Thoracic aorta (tissue), 2 donors: Measurements from ENCODE around the gene NRXN2. TPM values are rescaled to one million over a fixed set of nuclear protein-coding genes. Genes with fewer than 3 reads are reported as not detected.
"Not testable (repeated sequence)": the region's sequence is repeated elsewhere in the genome, so short reads cannot be mapped to it uniquely, and the experiment has no call there.

Experiments
- ATAC-seq: fragments of 150-250 bp; one replicate; pipeline ENCODE4 v1.8.0; 2017; ENCODE audit warnings: low read depth; ENCODE audit not compliant: insufficient number of reproducible peaks, low FRiP score
- DNase-seq: peaks from one replicate; pipeline ENCODE4 v3.0.0-alpha.2; 2020; ENCODE audit warnings: low spot score
- H3K27ac ChIP-seq, 2 donors: fragments of 200-600 bp; sonication (generic); 1 replicate in 1 of 2; 2 replicates in 1 of 2; pipeline ENCODE4 v1.5.1; 2016; ENCODE audit warnings: mild to moderate bottlenecking in 2 of 2, moderate library complexity in 2 of 2
- H3K27me3 ChIP-seq: fragments of 200-600 bp; sonication (generic); replicated peaks from 2 replicates; pipeline ENCODE4 v1.6.0; 2016; ENCODE audit warnings: mild to moderate bottlenecking; ENCODE audit not compliant: insufficient read depth
- H3K36me3 ChIP-seq: fragments of 200-600 bp; sonication (generic); one replicate; pipeline ENCODE4 v1.5.1; 2016
- H3K4me1 ChIP-seq, 2 donors: fragments of 200-600 bp; sonication (generic); 1 replicate in 1 of 2; 2 replicates in 1 of 2; pipeline versions ENCODE4 v1.5.1 to v1.6.0; 2016; ENCODE audit warnings: low read depth in 2 of 2, mild to moderate bottlenecking in 1 of 2; ENCODE audit not compliant: control insufficient read depth in 1 of 2
- H3K4me3 ChIP-seq: fragments of 200-600 bp; sonication (generic); 2 replicates; pipeline ENCODE4 v1.5.1; 2016; ENCODE audit warnings: mild to moderate bottlenecking
- H3K9me3 ChIP-seq: fragments of 200-600 bp; sonication (generic); 2 replicates; pipeline ENCODE4 v1.5.1; 2016
- total RNA-seq, 2 donors: library from RNA; depleted of rRNA; stranded (reverse); fragments of >200 nt; gene quantifications; one replicate each; pipeline versions ENCODE4 v1.1.0 to v1.2.3, GENCODE V29; 2016
- TF ChIP-seq, protein P1 (sequence below): fragments of 200-600 bp; sonication (generic); IDR thresholded peaks from one replicate; pipeline ENCODE4 v1.5.1; 2019; ENCODE audit warnings: antibody characterized with exemption

The NRXN2 gene
- total RNA-seq, 2 donors from 2014 or later: 40.3 to 41.3 TPM

DNA sequence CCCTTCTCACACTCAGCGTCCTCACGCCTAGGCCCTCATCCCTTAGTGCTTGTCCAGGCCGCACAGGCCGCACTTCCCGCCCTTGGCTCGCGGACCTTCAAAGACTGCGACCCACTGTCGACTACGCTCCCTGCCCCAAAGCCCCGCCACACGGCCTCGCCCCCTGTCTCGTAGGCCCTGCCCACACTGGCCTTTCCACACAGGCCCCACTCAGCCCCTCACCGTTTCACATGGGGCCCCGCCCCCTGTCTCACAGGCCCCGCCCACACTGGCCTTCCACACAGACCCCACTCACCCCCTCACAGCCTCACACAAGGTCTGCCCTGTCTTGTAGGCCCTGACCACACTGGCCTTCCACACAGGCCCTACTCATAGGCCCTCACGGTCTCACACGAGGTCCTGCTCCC lies 11.0 kb downstream of the NRXN2 start:
- Histone ChIP-seq H3K9me3 (no peaks in the 10 kb centered on the region), H3K36me3 (no peaks in the 10 kb centered on the region), H3K4me1 (peaks cover 3 to 6% of the 10 kb centered on the region in 2 donors), H3K4me3 (no peak overlapping the region), H3K27ac (no peak overlapping the region), H3K27me3 (peaks cover 7% of the 10 kb centered on the region)
- no peak for ATAC-seq
- DNase-seq: no peak
- TF ChIP-seq, protein P1, sequence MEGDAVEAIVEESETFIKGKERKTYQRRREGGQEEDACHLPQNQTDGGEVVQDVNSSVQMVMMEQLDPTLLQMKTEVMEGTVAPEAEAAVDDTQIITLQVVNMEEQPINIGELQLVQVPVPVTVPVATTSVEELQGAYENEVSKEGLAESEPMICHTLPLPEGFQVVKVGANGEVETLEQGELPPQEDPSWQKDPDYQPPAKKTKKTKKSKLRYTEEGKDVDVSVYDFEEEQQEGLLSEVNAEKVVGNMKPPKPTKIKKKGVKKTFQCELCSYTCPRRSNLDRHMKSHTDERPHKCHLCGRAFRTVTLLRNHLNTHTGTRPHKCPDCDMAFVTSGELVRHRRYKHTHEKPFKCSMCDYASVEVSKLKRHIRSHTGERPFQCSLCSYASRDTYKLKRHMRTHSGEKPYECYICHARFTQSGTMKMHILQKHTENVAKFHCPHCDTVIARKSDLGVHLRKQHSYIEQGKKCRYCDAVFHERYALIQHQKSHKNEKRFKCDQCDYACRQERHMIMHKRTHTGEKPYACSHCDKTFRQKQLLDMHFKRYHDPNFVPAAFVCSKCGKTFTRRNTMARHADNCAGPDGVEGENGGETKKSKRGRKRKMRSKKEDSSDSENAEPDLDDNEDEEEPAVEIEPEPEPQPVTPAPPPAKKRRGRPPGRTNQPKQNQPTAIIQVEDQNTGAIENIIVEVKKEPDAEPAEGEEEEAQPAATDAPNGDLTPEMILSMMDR: no peak

DNA sequence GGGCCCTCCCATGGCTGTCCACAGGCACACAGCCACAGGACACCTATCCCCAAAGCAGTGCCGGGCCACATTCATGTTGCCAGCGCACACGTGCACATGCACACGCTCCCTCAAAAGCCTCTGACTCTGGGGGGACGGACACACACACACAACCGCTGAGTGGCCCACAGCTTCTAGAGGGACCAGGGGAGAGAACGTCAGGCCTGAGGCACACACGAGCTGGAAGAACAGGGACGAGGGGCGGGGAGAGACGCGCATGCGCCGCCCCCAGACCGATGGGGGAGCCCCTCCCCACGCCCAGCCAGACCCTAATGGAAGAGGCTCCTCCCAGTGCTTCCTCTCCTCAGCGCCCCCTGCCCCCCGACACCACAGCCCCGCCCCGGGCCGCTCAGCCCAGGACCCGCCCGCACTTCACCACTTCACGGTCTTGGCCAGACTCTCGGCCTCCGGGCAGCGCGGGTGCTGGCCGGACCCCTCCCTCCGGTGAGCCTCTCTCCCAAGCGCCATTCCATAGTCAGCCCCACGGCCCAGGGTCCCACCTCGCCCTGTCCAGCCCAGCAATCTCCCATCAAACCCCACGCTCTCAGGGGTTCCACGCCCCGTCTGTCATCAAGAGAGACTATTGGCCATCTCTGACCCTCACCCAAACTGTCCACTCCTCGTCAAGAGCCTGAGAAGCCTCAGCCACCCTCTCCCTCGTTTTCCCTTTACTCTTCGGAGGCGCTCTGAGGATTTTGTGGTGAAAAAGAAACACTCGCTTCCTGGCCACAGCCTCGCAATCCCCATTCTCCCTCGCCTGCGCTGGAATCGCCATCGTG lies 11.7 kb downstream of the NRXN2 start:
- Histone ChIP-seq H3K27me3 (peaks cover 6% of the 10 kb centered on the region), H3K4me1 (peaks cover 3 to 6% of the 10 kb centered on the region in 2 donors), H3K9me3 (no peaks in the 10 kb centered on the region), H3K4me3 (no peak overlapping the region), H3K36me3 (no peaks in the 10 kb centered on the region), H3K27ac (no peak overlapping the region)
- ATAC-seq: no peak
- TF ChIP-seq, protein P1: no peak
- DNase-seq: no peak

DNA sequence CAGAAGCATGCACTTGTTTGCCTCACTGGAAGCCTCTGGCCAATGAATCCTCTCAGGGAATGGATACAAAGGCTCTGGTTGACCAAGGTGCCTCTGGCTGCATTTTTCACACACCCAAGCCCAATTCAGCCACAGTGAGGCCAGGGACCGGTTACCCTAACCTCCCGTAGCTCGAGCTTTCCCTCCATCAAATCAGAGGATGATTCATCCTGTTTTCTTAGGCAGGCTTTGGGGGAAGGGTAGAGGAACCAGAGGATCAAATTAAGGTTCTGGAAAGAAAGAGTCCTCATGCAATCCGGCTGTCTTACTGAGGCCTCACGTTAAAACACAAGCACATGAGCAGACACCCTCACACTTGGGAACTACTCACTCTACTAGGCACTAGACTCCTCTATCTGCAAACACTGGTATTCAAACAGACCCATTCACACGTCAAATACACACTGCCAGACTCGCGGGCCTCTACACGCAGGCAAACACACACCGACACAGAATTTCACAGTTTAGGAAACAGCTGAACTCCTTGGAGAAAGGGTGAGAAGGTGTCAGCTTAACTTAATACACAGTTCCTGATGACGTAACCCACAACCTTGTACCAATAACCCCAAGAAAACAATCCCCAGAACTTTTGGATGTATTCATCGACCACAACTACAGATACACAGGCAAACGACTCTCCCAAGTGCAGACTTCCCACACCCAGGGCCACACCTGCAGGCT lies 12.4 kb downstream of the NRXN2 start:
- Histone ChIP-seq H3K27ac (no peak overlapping the region), H3K4me1 (peaks cover 3 to 6% of the 10 kb centered on the region in 2 donors), H3K36me3 (no peaks in the 10 kb centered on the region), H3K9me3 (no peaks in the 10 kb centered on the region), H3K4me3 (no peak overlapping the region), H3K27me3 (no peaks in the 10 kb centered on the region)
- ATAC-seq (no peak), DNase-seq (no peak)
- TF ChIP-seq, protein P1: no peak

DNA sequence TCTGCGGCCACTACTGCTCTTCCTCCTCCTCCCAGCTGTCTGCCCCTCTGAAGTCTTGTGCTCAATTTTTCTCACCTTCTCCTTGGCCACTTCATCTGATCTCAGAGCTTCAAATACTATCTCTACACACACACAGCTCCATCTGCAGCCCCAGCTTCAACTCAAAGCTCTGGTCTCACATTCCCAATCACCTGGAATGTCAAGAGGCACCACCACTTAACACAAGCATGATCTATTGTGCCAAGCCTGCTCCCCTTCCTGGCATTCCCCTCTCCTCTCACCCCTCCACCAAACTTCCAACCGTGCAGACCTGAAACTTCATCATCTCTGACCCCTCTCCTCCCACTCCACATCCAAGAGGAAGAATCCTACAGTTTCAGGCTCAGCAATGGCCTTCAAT lies 17.5 kb downstream of the NRXN2 start:
- DNase-seq (no peak), ATAC-seq (no peak)
- TF ChIP-seq, protein P1: no peak
- no peaks in the 10 kb centered on the region for H3K36me3 ChIP-seq
- no peaks in the 10 kb centered on the region for H3K9me3 ChIP-seq
- H3K27ac ChIP-seq: no peak overlapping the region
- no peaks in the 10 kb centered on the region for H3K4me1 ChIP-seq
- H3K27me3 ChIP-seq: no peaks in the 10 kb centered on the region
- no peak overlapping the region for H3K4me3 ChIP-seq

DNA sequence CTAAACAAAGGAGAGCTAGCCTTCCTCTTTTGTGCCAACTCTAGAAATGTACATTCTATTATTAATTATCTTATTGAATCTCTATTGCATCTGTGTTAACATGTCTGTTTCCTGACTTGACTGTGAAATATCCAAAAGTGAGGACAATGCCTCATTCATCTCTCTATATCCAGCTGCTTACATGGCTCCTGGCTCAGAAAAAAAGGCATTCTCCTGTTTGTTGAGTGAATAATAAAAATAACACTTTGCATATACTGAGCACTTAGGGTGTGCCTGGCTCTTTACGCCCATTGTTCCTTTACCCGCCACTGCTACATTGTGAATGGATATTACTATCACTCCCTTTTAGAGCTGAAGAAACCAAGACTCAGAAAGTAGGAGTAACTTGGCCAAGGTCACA lies 19.9 kb downstream of the NRXN2 start:
- Histone ChIP-seq H3K9me3 (no peaks in the 10 kb centered on the region), H3K36me3 (no peaks in the 10 kb centered on the region), H3K27ac (no peak overlapping the region), H3K4me1 (no peaks in the 10 kb centered on the region), H3K4me3 (no peak overlapping the region), H3K27me3 (no peaks in the 10 kb centered on the region)
- TF ChIP-seq, protein P1: no peak
- ATAC-seq (no peak), DNase-seq (no peak)

DNA sequence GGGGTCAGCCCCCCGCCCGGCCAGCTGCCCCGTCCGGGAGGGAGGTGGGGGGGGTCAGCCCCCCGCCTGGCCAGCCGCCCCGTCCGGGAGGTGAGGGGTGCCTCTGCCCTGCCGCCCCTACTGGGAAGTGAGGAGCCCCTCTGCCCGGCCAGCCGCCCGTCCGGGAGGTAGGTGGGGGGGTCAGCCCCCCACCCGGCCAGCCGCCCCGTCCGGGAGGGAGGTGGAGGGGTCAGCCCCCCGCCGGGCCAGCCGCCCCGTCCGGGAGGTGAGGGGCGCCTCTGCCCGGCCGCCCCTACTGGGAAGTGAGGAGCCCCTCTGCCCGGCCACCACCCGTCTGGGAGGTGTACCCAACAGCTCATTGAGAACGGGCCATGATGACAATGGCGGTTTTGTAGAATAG lies 21.0 kb downstream of the NRXN2 start:
- not testable (repeated sequence) for DNase-seq

More for the DNA sequence above, 21.0 kb downstream of the NRXN2 start:
- H3K4me3 ChIP-seq, H3K4me1 ChIP-seq, ATAC-seq, H3K36me3 ChIP-seq, H3K27ac ChIP-seq, H3K27me3 ChIP-seq, H3K9me3 ChIP-seq: not testable (repeated sequence)
